ENCODE data around the gene SMYD3. TPM values are rescaled to one million over a fixed set of nuclear protein-coding genes. Genes with fewer than 3 reads are reported as not detected.

Gene SMYD3
- total and polyA plus RNA-seq, 2 of the 13 experiments (the other 11 are each of a cell fraction or from before 2014, with no cell fraction given): 27.7 to 35.8 TPM

DNA sequence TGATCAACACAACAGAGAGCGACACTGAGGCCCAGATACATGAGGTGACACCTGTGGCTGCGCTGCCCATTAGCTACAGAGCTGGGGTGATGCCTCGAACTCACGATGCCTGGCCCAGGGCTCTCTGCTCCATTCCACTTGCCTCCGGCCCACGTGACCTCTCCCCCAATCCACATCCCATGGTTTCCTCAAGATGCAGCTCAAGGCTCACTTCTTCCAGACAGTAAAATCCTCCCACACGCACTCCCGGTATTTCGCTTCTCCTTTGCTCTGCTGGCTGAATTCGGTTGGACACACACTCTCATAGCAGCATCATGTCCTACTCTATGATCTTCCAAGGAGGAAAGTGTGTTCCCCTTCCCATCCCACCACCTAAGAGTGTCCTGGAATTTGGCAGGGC lies 679.8 kb downstream of the SMYD3 start:
- FAIRE-seq (no peak), ATAC-seq (no peak), DNase-seq (ENCODE audit: low spot score) (no peak)
- TF ChIP-seq, protein P1, sequence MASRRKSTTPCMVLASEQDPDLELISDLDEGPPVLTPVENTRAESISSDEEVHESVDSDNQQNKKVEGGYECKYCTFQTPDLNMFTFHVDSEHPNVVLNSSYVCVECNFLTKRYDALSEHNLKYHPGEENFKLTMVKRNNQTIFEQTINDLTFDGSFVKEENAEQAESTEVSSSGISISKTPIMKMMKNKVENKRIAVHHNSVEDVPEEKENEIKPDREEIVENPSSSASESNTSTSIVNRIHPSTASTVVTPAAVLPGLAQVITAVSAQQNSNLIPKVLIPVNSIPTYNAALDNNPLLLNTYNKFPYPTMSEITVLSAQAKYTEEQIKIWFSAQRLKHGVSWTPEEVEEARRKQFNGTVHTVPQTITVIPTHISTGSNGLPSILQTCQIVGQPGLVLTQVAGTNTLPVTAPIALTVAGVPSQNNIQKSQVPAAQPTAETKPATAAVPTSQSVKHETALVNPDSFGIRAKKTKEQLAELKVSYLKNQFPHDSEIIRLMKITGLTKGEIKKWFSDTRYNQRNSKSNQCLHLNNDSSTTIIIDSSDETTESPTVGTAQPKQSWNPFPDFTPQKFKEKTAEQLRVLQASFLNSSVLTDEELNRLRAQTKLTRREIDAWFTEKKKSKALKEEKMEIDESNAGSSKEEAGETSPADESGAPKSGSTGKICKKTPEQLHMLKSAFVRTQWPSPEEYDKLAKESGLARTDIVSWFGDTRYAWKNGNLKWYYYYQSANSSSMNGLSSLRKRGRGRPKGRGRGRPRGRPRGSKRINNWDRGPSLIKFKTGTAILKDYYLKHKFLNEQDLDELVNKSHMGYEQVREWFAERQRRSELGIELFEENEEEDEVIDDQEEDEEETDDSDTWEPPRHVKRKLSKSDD (CRISPR knock-in tag; IDR thresholded peaks at IDR 0.05; ENCODE audit: low read depth): no peak
- TF ChIP-seq ERF (CRISPR knock-in tag; IDR thresholded peaks at IDR 0.05) (no peak), JUNB (CRISPR knock-in tag; IDR thresholded peaks at IDR 0.05; ENCODE audit: borderline replicate concordance) (no peak), ZNF552 (CRISPR knock-in tag; IDR thresholded peaks at IDR 0.05; ENCODE audit: borderline replicate concordance) (no peak), CHCHD3 (CRISPR knock-in tag; IDR thresholded peaks at IDR 0.05) (no peak)
- TF ChIP-seq, protein P2, sequence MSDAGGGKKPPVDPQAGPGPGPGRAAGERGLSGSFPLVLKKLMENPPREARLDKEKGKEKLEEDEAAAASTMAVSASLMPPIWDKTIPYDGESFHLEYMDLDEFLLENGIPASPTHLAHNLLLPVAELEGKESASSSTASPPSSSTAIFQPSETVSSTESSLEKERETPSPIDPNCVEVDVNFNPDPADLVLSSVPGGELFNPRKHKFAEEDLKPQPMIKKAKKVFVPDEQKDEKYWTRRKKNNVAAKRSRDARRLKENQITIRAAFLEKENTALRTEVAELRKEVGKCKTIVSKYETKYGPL (CRISPR knock-in tag; IDR thresholded peaks at IDR 0.05): no peak
- ChIA-PET POLR2A (no interaction called here), CTCF (ENCODE audit: low intra/inter-chr PET ratio, low total read pairs) (no interaction called here)
- Histone ChIP-seq H3K4me2 (ENCODE audit: low read depth, low read length) (no peak overlapping the region), H3K27me3 (ENCODE audit: control insufficient read depth in 1 of 2, insufficient read depth in 2 of 2, low read length in 2 of 2) (no peaks in the 10 kb centered on the region), H3K27ac (ENCODE audit: extremely low read length, insufficient read depth, low read length) (no peak overlapping the region), H3K79me2 (ENCODE audit: insufficient read depth, low read length) (no peaks in the 10 kb centered on the region), H3K36me3 (replicated peaks in 1 of 2; ENCODE audit: control insufficient read depth in 1 of 2, insufficient read depth in 2 of 2, low read length in 2 of 2) (no peaks in the 10 kb centered on the region; a peak in 1 of 5 replicates), H3K9me3 (ENCODE audit: low read length) (no peaks in the 10 kb centered on the region), H2AFZ (ENCODE audit: low read length) (no peak overlapping the region), H3K9ac (ENCODE audit: insufficient read depth, low read depth, low read length) (no peak overlapping the region), H3K4me1 (ENCODE audit: insufficient read depth, low read length) (peaks cover 13% of the 10 kb centered on the region; the same call in 1 of the 2 replicates), H4K20me1 (ENCODE audit: insufficient read depth, low read length) (no peaks in the 10 kb centered on the region), H3K4me3 (replicated peaks in 1 of 3; ENCODE audit: insufficient read depth in 1 of 3, low read depth in 2 of 3, low read length in 3 of 3) (no peak overlapping the region)
- in situ Hi-C loops (cut with HindIII; ENCODE audit: extremely low pct_ligation_motif_present, low pct_unique_long_range_greater_than_20kb): no loop called here
- no TSS peak for BruUV-seq (replicated peaks)
- intact Hi-C loops (cut with micrococcal nuclease; ENCODE audit: unreplicated experiment): no loop called here
- 95% methylated on average over 9 of the region's 10 CpGs for WGBS (ENCODE audit: low lambda C conversion rate)
